Activated CD8-positive, alpha-beta memory T cell treated with anti-CD3 and anti-CD28 coated beads, Interleukin-2, amount 50 U/mL, for 1 hour (primary cell): Measurements from ENCODE around the gene SPPL3.
"Not testable (repeated sequence)": the region's sequence is repeated elsewhere in the genome, so short reads cannot be mapped to it uniquely, and the experiment has no call there.

ENCODE experiments used
- DNase-seq: peaks from one replicate; pipeline ENCODE4 v3.0.0-alpha.2; 2020; ENCODE audit errors: extremely low read depth

SPPL3 gene

GRCh38 chr12:120904197-120904773 is at the start of gene SPPL3:
Gene SPPL3, minus strand, starts transcription at chr12:120904358. Its CDS starts 491 bp downstream, at chr12:120903867.
- peak; percentile 62 for DNase-seq

GRCh38 chr12:120950807-120951206 is 46.6 kb upstream of the SPPL3 start:
- no peak for DNase-seq

GRCh38 chr12:120950260-120950799 is 46.2 kb upstream of the SPPL3 start:
- not testable (repeated sequence) for DNase-seq

GRCh38 chr12:120945516-120945915 is 41.4 kb upstream of the SPPL3 start:
- DNase-seq = not testable (repeated sequence)

GRCh38 chr12:120944645-120945217 is 40.6 kb upstream of the SPPL3 start:
- DNase-seq = peak; percentile 13

GRCh38 chr12:120943482-120943881 is 39.3 kb upstream of the SPPL3 start:
- DNase-seq = no peak

GRCh38 chr12:120941846-120942405 is 37.8 kb upstream of the SPPL3 start:
- no peak for DNase-seq

- DNase-seq = no peak
Measured at GRCh38 chr12:120941412-120941811, 37.3 kb upstream of the SPPL3 start.

- no peak for DNase-seq
Measured at GRCh38 chr12:120940799-120941198, 36.6 kb upstream of the SPPL3 start.

- DNase-seq = no peak
Measured at GRCh38 chr12:120940006-120940405, 35.8 kb upstream of the SPPL3 start.

- DNase-seq = no peak
Measured at GRCh38 chr12:120939523-120939922, 35.4 kb upstream of the SPPL3 start.

- no peak for DNase-seq
Measured at GRCh38 chr12:120938496-120938895, 34.3 kb upstream of the SPPL3 start.

GRCh38 chr12:120936197-120936596 is 32.0 kb upstream of the SPPL3 start:
- DNase-seq = no peak

GRCh38 chr12:120933786-120934185 is 29.6 kb upstream of the SPPL3 start:
- DNase-seq = no peak

- no peak for DNase-seq
Measured at GRCh38 chr12:120932956-120933526, 28.9 kb upstream of the SPPL3 start.

- no peak for DNase-seq
Measured at GRCh38 chr12:120932058-120932457, 27.9 kb upstream of the SPPL3 start.

- DNase-seq = no peak
Measured at GRCh38 chr12:120930032-120930431, 25.9 kb upstream of the SPPL3 start.

GRCh38 chr12:120928864-120929652 is 24.9 kb upstream of the SPPL3 start:
- DNase-seq = no peak

- no peak for DNase-seq
Measured at GRCh38 chr12:120925740-120926563, 21.8 kb upstream of the SPPL3 start.

- DNase-seq = no peak
Measured at GRCh38 chr12:120922279-120922678, 18.1 kb upstream of the SPPL3 start.

- no peak for DNase-seq
Measured at GRCh38 chr12:120921637-120922036, 17.5 kb upstream of the SPPL3 start.
